SK-N-SH (cell line): ENCODE results near the gene PCDHA5. TPM values are rescaled to one million over a fixed set of nuclear protein-coding genes. Genes with fewer than 3 reads are reported as not detected.

Experiments
- CTCF ChIA-PET: fragments of 300-600, 350-600 bp; formaldehyde crosslinking; extraction: SDS; loops from one replicate; lab custom pipeline; 2021; lab: Yijun Ruan, JAX
- POLR2A ChIA-PET: fragments of 350-600 bp; sonication (Branson Sonifier 250); formaldehyde crosslinking; extraction: SDS; loops from one replicate; lab custom pipeline; 2020; ENCODE audit warnings: antibody characterized with exemption, inconsistent platforms; lab: Yijun Ruan, JAX
- DNase-seq: peaks from one replicate; pipeline ENCODE4 v3.0.0; 2012
- H2AFZ ChIP-seq: fragments of 200-600 bp; sonication (generic); 2 replicates; pipeline ENCODE4 v1.8.1; 2016; ENCODE audit warnings: antibody characterized with exemption, mild to moderate bottlenecking, low read depth
- H3F3A ChIP-seq: fragments of 200-600 bp; sonication (generic); replicated peaks from 2 replicates; pipeline ENCODE3; 2016; ENCODE audit warnings: antibody characterized with exemption, mild to moderate bottlenecking; ENCODE audit not compliant: insufficient read depth
- H3K27ac ChIP-seq, 2 experiments: fragments of 200-500 bp in 1 of 2; fragments of 200-600 bp in 1 of 2; sonication (Bioruptor generic) in 1 of 2; sonication (generic), shearing (Covaris generic) in 1 of 2; 2 replicates each; pipeline versions ENCODE4 v1.5.1 to v1.6.1; 2014 to 2016; ENCODE audit warnings: low read depth in 2 of 2, inconsistent platforms in 1 of 2, low read length in 1 of 2, mild to moderate bottlenecking in 1 of 2, mixed read lengths in 1 of 2
- H3K27me3 ChIP-seq: fragments of 200-600 bp; sonication (generic), shearing (Covaris generic); 2 replicates; pipeline ENCODE4 v1.6.1; 2016; ENCODE audit warnings: mixed run types; ENCODE audit not compliant: insufficient read depth
- H3K36me3 ChIP-seq, 2 experiments: fragments of 200-500 bp in 1 of 2; fragments of 200-600 bp in 1 of 2; sonication (Bioruptor generic) in 1 of 2; sonication (generic) in 1 of 2; replicated peaks in 1 of 2; 2 replicates each; pipeline versions ENCODE3 to v1.5.1; 2014 to 2016; ENCODE audit warnings: low read length in 1 of 2, mild to moderate bottlenecking in 1 of 2; ENCODE audit not compliant: insufficient read depth in 2 of 2, control insufficient read depth in 1 of 2
- H3K4me1 ChIP-seq, 2 experiments: fragments of 200-500 bp in 1 of 2; fragments of 200-600 bp in 1 of 2; sonication (Bioruptor generic) in 1 of 2; sonication (generic), shearing (Covaris generic) in 1 of 2; 2 replicates each; pipeline versions ENCODE4 v1.5.1 to v1.6.1; 2014 to 2016; ENCODE audit warnings: low read depth in 1 of 2, low read length in 1 of 2, mixed run types in 1 of 2; ENCODE audit not compliant: insufficient read depth in 2 of 2, control insufficient read depth in 1 of 2
- H3K4me2 ChIP-seq: fragments of 200-600 bp; sonication (generic), shearing (Covaris generic); 2 replicates; pipeline ENCODE4 v1.6.1; 2017; ENCODE audit warnings: mixed run types
- H3K4me3 ChIP-seq, 2 experiments: fragments of 200-500 bp in 1 of 2; fragments of 200-600 bp in 1 of 2; sonication (Bioruptor generic) in 1 of 2; sonication (generic), shearing (Covaris generic) in 1 of 2; 2 replicates each; pipeline versions ENCODE4 v1.5.1 to v1.8.1; 2014 to 2016; ENCODE audit warnings: low read depth in 2 of 2, inconsistent platforms in 1 of 2, low read length in 1 of 2, mild to moderate bottlenecking in 1 of 2, mixed read lengths in 1 of 2, moderate library complexity in 1 of 2
- H3K79me2 ChIP-seq: fragments of 200-600 bp; sonication (generic); 2 replicates; pipeline ENCODE4 v1.8.1; 2017; ENCODE audit warnings: mild to moderate bottlenecking; ENCODE audit not compliant: insufficient read depth
- H3K9ac ChIP-seq: fragments of 200-600 bp; sonication (generic); 2 replicates; pipeline ENCODE4 v1.6.1; 2017; ENCODE audit warnings: mixed run types
- H3K9me2 ChIP-seq: fragments of 200-600 bp; sonication (generic); 2 replicates; pipeline ENCODE4 v1.6.1; 2017; ENCODE audit warnings: mixed run types
- H3K9me3 ChIP-seq: fragments of 200-600 bp; sonication (generic); 2 replicates; pipeline ENCODE4 v1.6.1; 2017; ENCODE audit warnings: mixed run types, mild to moderate bottlenecking, moderate library complexity
- H4K20me1 ChIP-seq: fragments of 200-600 bp; sonication (generic); 2 replicates; pipeline ENCODE4 v1.6.1; 2017; ENCODE audit warnings: mild to moderate bottlenecking, mixed run types; ENCODE audit not compliant: insufficient read depth
- CHD2 ChIP-seq: fragments of 150-350 bp; IDR thresholded peaks from 2 replicates; pipeline ENCODE4 v1.6.1; 2018; ENCODE audit warnings: low read length; ENCODE audit not compliant: partially characterized antibody
- EZH2phosphoT487 ChIP-seq: fragments of 200-600 bp; sonication (generic); IDR thresholded peaks from 2 replicates; pipeline ENCODE4 v1.6.1; 2017; ENCODE audit warnings: low read depth, mixed run types, mild to moderate bottlenecking, antibody characterized with exemption, moderate library complexity, borderline replicate concordance
- FOXM1 ChIP-seq: IDR thresholded peaks from 2 replicates; pipeline ENCODE4 v1.4.0; 2012; ENCODE audit warnings: low read depth, mild to moderate bottlenecking
- GABPA ChIP-seq: IDR thresholded peaks from 2 replicates; pipeline ENCODE4 v1.4.0; 2012; ENCODE audit warnings: low read depth, mild to moderate bottlenecking
- GATA2 ChIP-seq: sonication (generic); formaldehyde crosslinking; IDR thresholded peaks from 2 replicates; pipeline ENCODE4 v1.5.0; 2020; ENCODE audit warnings: mild to moderate bottlenecking, missing genetic modification reagents
- IRF3 ChIP-seq: fragments of 150-350 bp; IDR thresholded peaks from 2 replicates; pipeline ENCODE4 v1.6.1; 2016; ENCODE audit warnings: mild to moderate bottlenecking, low read depth, low read length
- MAX ChIP-seq: IDR thresholded peaks from 2 replicates; pipeline ENCODE4 v1.4.0; 2012; ENCODE audit warnings: low read depth
- RAD21 ChIP-seq: IDR thresholded peaks from 2 replicates; pipeline ENCODE4 v1.6.1; 2012; ENCODE audit warnings: mild to moderate bottlenecking, low read length
- RXRA ChIP-seq: IDR thresholded peaks from 2 replicates; pipeline ENCODE4 v1.4.0; 2012; ENCODE audit warnings: low read depth, mild to moderate bottlenecking, borderline replicate concordance
- SMC3 ChIP-seq: IDR thresholded peaks from 2 replicates; pipeline ENCODE4 v1.6.1; 2012; ENCODE audit warnings: low read depth, low read length, improper control_type of control experiment
- TAF1 ChIP-seq: IDR thresholded peaks from 2 replicates; pipeline ENCODE4 v1.6.1; 2012; ENCODE audit warnings: low read depth, mild to moderate bottlenecking, low read length, moderate library complexity, borderline replicate concordance
- YY1 ChIP-seq: IDR thresholded peaks from 2 replicates; pipeline ENCODE4 v1.4.0; 2012; ENCODE audit warnings: low read depth, mild to moderate bottlenecking
- WGBS: methylation state at CpG from one replicate; pipeline ENCODE4 v1.1.6; 2017; ENCODE audit warnings: low lambda C conversion rate; 5-methylcytosine and 5-hydroxymethylcytosine counted together
- polyA plus RNA-seq, 3 experiments: library from polyadenylated mRNA; depleted of rRNA; stranded (reverse); fragments of >200 nt; gene quantifications; 2 replicates each; pipeline ENCODE4 v1.2.3, GENCODE V29; 2012
- TF ChIP-seq, protein P1 (sequence below): fragments of 200-600 bp; sonication (generic); IDR thresholded peaks from 2 replicates; pipeline ENCODE4 v1.6.1; 2017; ENCODE audit warnings: antibody characterized with exemption, mild to moderate bottlenecking, moderate library complexity
- TF ChIP-seq, protein P2 (sequence below): IDR thresholded peaks from 2 replicates; pipeline ENCODE4 v1.4.0; 2012; ENCODE audit warnings: low read depth, borderline replicate concordance
- TF ChIP-seq, protein P3 (sequence below): IDR thresholded peaks from 2 replicates; pipeline ENCODE4; 2012

The PCDHA5 gene
- polyA plus RNA-seq, 1 of the 3 experiments (the other 2 are of a cell fraction): 0.02 TPM

- CTCF ChIA-PET: interaction anchor here (0.9 to 2.0 kb wide), 6 partner anchors 10 to 175 kb away, joined by 3 to 17 read pairs (median 6); partner anchors contain the start of genes PCDHA8 and PCDHAC1
- Histone ChIP-seq H3K4me1 (no peaks in the 10 kb centered on the region; a peak in 1 of 4 replicates), H3K9ac (no peak overlapping the region), H3K27me3 (no peaks in the 10 kb centered on the region), H3K27ac (no peak overlapping the region), H3K9me2 (no peaks in the 10 kb centered on the region), H3K9me3 (no peaks in the 10 kb centered on the region), H3K4me3 (no peak overlapping the region), H3K36me3 (no peaks in the 10 kb centered on the region), H3K79me2 (no peaks in the 10 kb centered on the region), H3K4me2 (no peak overlapping the region), H3F3A (no peaks in the 10 kb centered on the region), H2AFZ (no peak overlapping the region), H4K20me1 (no peaks in the 10 kb centered on the region)
- POLR2A ChIA-PET: no interaction called here
- WGBS: 83% methylated on average over 5 of the region's 5 CpGs
- DNase-seq: no peak
- no peak for TF ChIP-seq TAF1
- TF ChIP-seq, protein P1, sequence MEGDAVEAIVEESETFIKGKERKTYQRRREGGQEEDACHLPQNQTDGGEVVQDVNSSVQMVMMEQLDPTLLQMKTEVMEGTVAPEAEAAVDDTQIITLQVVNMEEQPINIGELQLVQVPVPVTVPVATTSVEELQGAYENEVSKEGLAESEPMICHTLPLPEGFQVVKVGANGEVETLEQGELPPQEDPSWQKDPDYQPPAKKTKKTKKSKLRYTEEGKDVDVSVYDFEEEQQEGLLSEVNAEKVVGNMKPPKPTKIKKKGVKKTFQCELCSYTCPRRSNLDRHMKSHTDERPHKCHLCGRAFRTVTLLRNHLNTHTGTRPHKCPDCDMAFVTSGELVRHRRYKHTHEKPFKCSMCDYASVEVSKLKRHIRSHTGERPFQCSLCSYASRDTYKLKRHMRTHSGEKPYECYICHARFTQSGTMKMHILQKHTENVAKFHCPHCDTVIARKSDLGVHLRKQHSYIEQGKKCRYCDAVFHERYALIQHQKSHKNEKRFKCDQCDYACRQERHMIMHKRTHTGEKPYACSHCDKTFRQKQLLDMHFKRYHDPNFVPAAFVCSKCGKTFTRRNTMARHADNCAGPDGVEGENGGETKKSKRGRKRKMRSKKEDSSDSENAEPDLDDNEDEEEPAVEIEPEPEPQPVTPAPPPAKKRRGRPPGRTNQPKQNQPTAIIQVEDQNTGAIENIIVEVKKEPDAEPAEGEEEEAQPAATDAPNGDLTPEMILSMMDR: 0 out of 2 replicates have a peak, but pooled peaks have one; percentile 16
- TF ChIP-seq, all 33 proteins: peak for 1
Measured at GRCh38 chr5:140869555-140869886, 48.1 kb downstream of the PCDHA5 start.

GRCh38 chr5:140870221-140871201 lies 49.1 kb downstream of the PCDHA5 start:
- Histone ChIP-seq H3K4me2 (no peak overlapping the region), H3K27me3 (no peaks in the 10 kb centered on the region), H3K9me3 (no peaks in the 10 kb centered on the region), H3K4me1 (no peaks in the 10 kb centered on the region; a peak in 1 of 4 replicates), H3K27ac (no peak overlapping the region), H3K79me2 (no peaks in the 10 kb centered on the region), H3K4me3 (no peak overlapping the region; a peak in 1 of 4 replicates), H3K36me3 (no peaks in the 10 kb centered on the region), H3K9me2 (no peaks in the 10 kb centered on the region), H4K20me1 (no peaks in the 10 kb centered on the region), H2AFZ (no peak overlapping the region), H3F3A (no peaks in the 10 kb centered on the region)
- ChIA-PET POLR2A (no interaction called here), CTCF (interaction anchor here (0.7 to 6.0 kb wide), 4 partner anchors 29 to 174 kb away, joined by 3 to 70 read pairs (median 7); partner anchors contain the start of gene PCDHA8)
- no peak for DNase-seq
- WGBS: 93% methylated on average over 95 of the region's 114 CpGs
- TF ChIP-seq RXRA (no peak), EZH2phosphoT487 (no peak), GABPA (no peak), YY1 (no peak), MAX (no peak), SMC3 (no peak), IRF3 (no peak), FOXM1 (no peak), GATA2 (CRISPR knock-in tag) (no peak), TAF1 (no peak), RAD21 (no peak), CHD2 (no peak)
- TF ChIP-seq, protein P2, sequence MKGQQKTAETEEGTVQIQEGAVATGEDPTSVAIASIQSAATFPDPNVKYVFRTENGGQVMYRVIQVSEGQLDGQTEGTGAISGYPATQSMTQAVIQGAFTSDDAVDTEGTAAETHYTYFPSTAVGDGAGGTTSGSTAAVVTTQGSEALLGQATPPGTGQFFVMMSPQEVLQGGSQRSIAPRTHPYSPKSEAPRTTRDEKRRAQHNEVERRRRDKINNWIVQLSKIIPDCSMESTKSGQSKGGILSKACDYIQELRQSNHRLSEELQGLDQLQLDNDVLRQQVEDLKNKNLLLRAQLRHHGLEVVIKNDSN: no peak
- TF ChIP-seq, protein P3, sequence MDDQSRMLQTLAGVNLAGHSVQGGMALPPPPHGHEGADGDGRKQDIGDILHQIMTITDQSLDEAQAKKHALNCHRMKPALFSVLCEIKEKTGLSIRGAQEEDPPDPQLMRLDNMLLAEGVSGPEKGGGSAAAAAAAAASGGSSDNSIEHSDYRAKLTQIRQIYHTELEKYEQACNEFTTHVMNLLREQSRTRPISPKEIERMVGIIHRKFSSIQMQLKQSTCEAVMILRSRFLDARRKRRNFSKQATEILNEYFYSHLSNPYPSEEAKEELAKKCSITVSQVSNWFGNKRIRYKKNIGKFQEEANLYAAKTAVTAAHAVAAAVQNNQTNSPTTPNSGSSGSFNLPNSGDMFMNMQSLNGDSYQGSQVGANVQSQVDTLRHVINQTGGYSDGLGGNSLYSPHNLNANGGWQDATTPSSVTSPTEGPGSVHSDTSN: no peak
- TF ChIP-seq, all 33 proteins: peak for 0
- H3K9ac ChIP-seq: no peak overlapping the region
